Mucosa of descending colon (tissue), 3 donors: ENCODE results near the gene RAF1. TPM values are rescaled to one million over a fixed set of nuclear protein-coding genes. Genes with fewer than 3 reads are reported as not detected.
"Not testable (repeated sequence)": the region's sequence is repeated elsewhere in the genome, so short reads cannot be mapped to it uniquely, and the experiment has no call there.

Source experiments
- ATAC-seq: fragments of 200-7000 bp; cut with Tn5 transposase; one replicate; pipeline ENCODE4 v1.9.1; 2020; ENCODE audit warnings: mild to moderate bottlenecking, moderate library complexity
- DNase-seq, 3 donors: peaks; one replicate each; pipeline ENCODE4 v3.0.0-alpha.2; 2020
- H3K36me3 ChIP-seq: fragments of 200-600 bp; one replicate; pipeline ENCODE4 v1.8.0; 2021; ENCODE audit warnings: low read depth, mild to moderate bottlenecking
- H3K4me1 ChIP-seq: fragments of 200-600 bp; one replicate; pipeline ENCODE4 v1.8.0; 2021; ENCODE audit warnings: low read depth, mild to moderate bottlenecking
- H3K4me3 ChIP-seq: fragments of 200-600 bp; one replicate; pipeline ENCODE4 v1.8.0; 2021; ENCODE audit warnings: mild to moderate bottlenecking
- H3K9me3 ChIP-seq: fragments of 200-600 bp; one replicate; pipeline ENCODE4 v1.8.0; 2021; ENCODE audit warnings: mild to moderate bottlenecking
- CTCF ChIP-seq: fragments of 200-600 bp; IDR thresholded peaks from one replicate; pipeline ENCODE4 v1.8.0; 2022; ENCODE audit warnings: antibody characterized with exemption, mild to moderate bottlenecking
- intact Hi-C, 2 donors: fragments of 100-400 bp; cut with DNase I in 1 of 2; cut with micrococcal nuclease in 1 of 2; formaldehyde crosslinking; loops; one replicate each; pipeline versions ENCODE4 v1.11.0 to v1.11.1; 2022; cut with DNase I, micrococcal nuclease
- total RNA-seq, 3 donors: library from RNA; stranded (reverse); fragmentation: NEBNext Ultra II Directional in 2 of 3; extraction: Animal tissue kit (Norgen Biotek cat#: 25700) in 2 of 3; gene quantifications; one replicate each; pipeline versions ENCODE4 v1.2.1 to v1.2.4, GENCODE V29; 2021 to 2023
- donor health status: DM: no; HTN: no; CAD: no; lungs with moderate emphysema.
- donor health status: DM: no; HTN: no; CAD: no.
- donor health status: DM: no; HTN: yes; CAD: no.

Gene RAF1
- total RNA-seq, 3 donors from 2014 or later: 75.4 to 99.7 (median 76.9) TPM

DNA sequence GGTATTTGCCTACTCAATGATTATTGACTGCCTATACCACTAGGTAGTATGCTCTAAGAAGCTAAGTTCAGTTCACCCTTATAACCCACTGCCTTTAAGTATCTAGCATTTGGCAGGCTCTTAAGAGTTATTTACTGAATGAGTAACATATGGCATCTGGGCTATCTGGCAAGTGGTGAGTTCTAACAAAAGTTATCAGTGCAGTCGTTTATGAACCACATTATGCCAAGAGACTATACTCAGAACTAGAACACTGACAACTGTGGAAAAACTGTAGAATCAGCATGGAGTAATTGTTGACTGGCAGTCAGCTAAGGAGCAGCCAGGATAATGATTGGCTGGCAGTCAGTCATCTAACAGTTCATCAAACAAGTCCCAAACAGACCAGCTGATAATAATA, 25.8 kb downstream of the RAF1 start:
- H3K4me3 ChIP-seq: no peak overlapping the region
- no peak for TF ChIP-seq CTCF
- ATAC-seq (peak; percentile 52), DNase-seq (no peak)
- H3K36me3 ChIP-seq: no peaks in the 10 kb centered on the region
- peaks cover 2% of the 10 kb centered on the region for H3K4me1 ChIP-seq
- intact Hi-C loops: no loop called here
- peaks cover 4% of the 10 kb centered on the region for H3K9me3 ChIP-seq

- DNase-seq: no peak
- Histone ChIP-seq H3K9me3 (no peaks in the 10 kb centered on the region), H3K36me3 (no peaks in the 10 kb centered on the region), H3K4me3 (no peak overlapping the region), H3K4me1 (peaks cover 15% of the 10 kb centered on the region)
- no peak for ATAC-seq
- no peak for TF ChIP-seq CTCF
- intact Hi-C loops: no loop called here
Observed at GRCh38 chr3:12633108-12633507, 30.8 kb downstream of the RAF1 start.

DNA sequence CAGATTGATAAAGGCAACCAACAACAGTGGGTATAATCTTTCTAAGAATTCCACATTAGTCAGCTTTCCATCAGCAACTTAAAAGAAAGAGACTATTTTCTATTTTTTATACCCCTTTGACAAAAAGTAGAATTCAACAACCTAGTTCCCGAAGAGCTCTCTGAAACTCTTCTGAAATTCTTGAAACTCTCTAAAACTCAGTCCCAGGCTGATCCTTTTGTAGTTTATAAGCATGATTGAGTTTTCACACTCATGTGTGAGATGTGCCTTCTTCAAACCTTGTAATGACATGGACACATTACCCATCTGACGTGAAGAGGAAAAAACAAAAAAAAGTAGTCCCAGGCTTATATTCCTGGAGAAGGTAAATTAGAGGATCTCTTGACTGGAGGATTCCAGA, 31.4 kb downstream of the RAF1 start:
- Histone ChIP-seq H3K36me3 (no peaks in the 10 kb centered on the region), H3K4me1 (peaks cover 15% of the 10 kb centered on the region), H3K9me3 (no peaks in the 10 kb centered on the region), H3K4me3 (no peak overlapping the region)
- DNase-seq: no peak
- intact Hi-C loops: no loop called here
- no peak for ATAC-seq
- TF ChIP-seq CTCF: no peak

GRCh38 chr3:12630843-12631242, 33.1 kb downstream of the RAF1 start:
- H3K4me1 ChIP-seq: peaks cover 24% of the 10 kb centered on the region
- ATAC-seq, intact Hi-C loops, DNase-seq, H3K4me3 ChIP-seq, H3K36me3 ChIP-seq, H3K9me3 ChIP-seq: not testable (repeated sequence)

DNA sequence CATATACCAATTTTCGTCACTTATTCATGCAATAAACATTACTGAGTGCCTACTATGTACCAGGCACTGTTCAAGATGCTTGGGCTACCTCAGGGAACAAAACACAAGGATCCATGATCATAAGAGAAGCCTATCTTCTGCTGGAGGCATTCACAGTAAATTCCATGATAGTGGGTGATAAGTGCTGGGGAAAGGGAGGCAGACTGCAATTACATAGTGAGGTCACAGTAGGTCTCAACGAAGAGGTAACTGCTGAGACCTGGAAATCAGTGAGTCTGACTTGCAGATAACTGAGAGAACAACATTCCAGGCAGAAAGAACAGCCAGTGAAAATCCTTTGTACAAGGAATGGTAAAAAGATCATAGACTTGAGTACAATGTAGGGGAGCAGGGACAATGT, 33.6 kb downstream of the RAF1 start:
- no peak for TF ChIP-seq CTCF
- Histone ChIP-seq H3K36me3 (no peaks in the 10 kb centered on the region), H3K4me1 (peaks cover 30% of the 10 kb centered on the region), H3K9me3 (no peaks in the 10 kb centered on the region), H3K4me3 (no peak overlapping the region)
- no peak for DNase-seq
- no peak for ATAC-seq
- intact Hi-C loops: no loop called here

- intact Hi-C loops: no loop called here
- DNase-seq: peak in 1 of 3 donors; percentile 23
- TF ChIP-seq CTCF: no peak
- Histone ChIP-seq H3K4me1 (peaks cover 34% of the 10 kb centered on the region), H3K4me3 (no peak overlapping the region), H3K9me3 (no peaks in the 10 kb centered on the region), H3K36me3 (no peaks in the 10 kb centered on the region)
- ATAC-seq: peak; percentile 74
Observed at GRCh38 chr3:12629560-12629959, 34.4 kb downstream of the RAF1 start.
